ENCODE measurements around the gene AZU1. TPM values are rescaled to one million over a fixed set of nuclear protein-coding genes. Genes with fewer than 3 reads are reported as not detected.
"Not testable (repeated sequence)": the region's sequence is repeated elsewhere in the genome, so short reads cannot be mapped to it uniquely, and the experiment has no call there.

Gene AZU1
- total RNA-seq, 1 donor from 2014 or later: 1.3 TPM

DNA sequence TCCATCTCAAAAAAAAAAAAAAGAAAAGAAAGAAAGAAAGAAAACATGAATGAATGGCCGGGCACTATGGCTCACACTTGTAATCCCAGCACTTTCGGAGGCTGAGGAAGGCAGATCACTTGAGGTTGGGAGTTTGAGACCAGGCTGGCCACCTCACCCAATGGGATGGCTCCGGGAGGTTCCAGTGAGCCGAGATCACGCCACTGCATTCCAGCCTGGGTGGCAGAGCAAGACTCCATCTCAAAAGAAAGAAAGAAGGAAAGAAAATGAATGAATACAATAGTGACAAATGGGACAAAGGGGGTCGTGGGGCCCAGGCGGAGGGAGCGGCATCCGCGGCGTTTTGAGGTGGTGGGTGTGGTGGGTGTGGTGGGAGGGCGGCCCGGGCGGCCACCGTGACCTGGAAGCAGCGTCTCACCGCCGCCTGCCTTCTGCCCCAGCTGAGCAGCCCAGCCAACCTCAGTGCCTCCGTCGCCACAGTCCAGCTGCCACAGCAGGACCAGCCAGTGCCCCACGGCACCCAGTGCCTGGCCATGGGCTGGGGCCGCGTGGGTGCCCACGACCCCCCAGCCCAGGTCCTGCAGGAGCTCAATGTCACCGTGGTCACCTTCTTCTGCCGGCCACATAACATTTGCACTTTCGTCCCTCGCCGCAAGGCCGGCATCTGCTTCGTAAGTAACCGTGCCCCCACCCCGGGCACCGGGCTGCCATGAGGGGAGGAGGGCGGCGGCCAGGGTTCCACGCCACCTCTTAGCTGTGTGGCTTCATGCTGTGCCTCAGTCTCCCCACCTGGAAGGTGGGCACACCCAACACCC is 18.3 kb downstream of the AZU1 start:
- Mint-ChIP-seq H3K27ac (no peak overlapping the region), H3K9me3 (no peaks in the 10 kb centered on the region), H3K36me3 (ENCODE audit: low read depth) (no peaks in the 10 kb centered on the region), H3K27me3 (peaks cover 51% of the 10 kb centered on the region), H3K4me3 (no peak overlapping the region), H3K4me1 (peaks cover 11% of the 10 kb centered on the region)
- intact Hi-C loops (cut with micrococcal nuclease): no loop called here
- ChIA-PET POLR2A (interaction anchor here (0.7 kb wide), 1 partner anchor 49 kb away, joined by 4 read pairs; no protein-coding TSS in a partner anchor), CTCF (no interaction called here)
- TF ChIP-seq, protein P1, sequence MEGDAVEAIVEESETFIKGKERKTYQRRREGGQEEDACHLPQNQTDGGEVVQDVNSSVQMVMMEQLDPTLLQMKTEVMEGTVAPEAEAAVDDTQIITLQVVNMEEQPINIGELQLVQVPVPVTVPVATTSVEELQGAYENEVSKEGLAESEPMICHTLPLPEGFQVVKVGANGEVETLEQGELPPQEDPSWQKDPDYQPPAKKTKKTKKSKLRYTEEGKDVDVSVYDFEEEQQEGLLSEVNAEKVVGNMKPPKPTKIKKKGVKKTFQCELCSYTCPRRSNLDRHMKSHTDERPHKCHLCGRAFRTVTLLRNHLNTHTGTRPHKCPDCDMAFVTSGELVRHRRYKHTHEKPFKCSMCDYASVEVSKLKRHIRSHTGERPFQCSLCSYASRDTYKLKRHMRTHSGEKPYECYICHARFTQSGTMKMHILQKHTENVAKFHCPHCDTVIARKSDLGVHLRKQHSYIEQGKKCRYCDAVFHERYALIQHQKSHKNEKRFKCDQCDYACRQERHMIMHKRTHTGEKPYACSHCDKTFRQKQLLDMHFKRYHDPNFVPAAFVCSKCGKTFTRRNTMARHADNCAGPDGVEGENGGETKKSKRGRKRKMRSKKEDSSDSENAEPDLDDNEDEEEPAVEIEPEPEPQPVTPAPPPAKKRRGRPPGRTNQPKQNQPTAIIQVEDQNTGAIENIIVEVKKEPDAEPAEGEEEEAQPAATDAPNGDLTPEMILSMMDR (IDR thresholded peaks at IDR 0.05): no peak
- no peak for ATAC-seq (ENCODE audit: low read depth)
- DNase-seq: no peak

DNA sequence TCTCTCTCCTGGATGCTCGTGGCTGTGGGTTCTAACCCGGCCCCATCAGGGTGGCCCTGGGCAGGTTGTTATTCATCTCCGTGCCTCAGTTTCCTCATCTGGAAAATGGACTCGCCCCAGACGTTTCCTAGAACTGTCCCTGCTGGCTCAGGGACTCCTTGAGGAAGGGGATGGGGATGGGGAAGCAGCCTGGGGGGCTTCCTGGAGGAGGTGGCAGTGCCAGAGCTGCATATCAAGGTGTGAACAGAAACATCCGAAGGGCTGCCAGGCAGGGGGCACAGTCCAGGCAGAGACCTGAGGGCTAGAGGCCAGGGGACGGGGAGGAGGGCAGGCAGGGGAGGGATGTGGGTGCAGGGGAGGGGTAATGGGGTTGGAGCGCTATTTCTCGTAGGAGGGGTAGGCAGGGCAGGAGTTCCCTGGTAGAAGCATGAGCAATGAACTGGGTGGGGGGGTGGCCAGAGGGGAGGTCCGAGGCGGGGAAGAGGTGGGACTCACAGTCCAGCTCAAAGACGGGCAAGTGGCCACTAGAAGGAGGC is 20.8 kb downstream of the AZU1 start:
- no peak for ATAC-seq (ENCODE audit: low read depth)
- Mint-ChIP-seq H3K36me3 (ENCODE audit: low read depth) (no peaks in the 10 kb centered on the region), H3K27ac (no peak overlapping the region), H3K27me3 (peaks cover 43% of the 10 kb centered on the region), H3K9me3 (no peaks in the 10 kb centered on the region), H3K4me1 (peaks cover 11% of the 10 kb centered on the region), H3K4me3 (no peak overlapping the region)
- intact Hi-C loops (cut with micrococcal nuclease): no loop called here
- CTCF ChIA-PET: no interaction called here
- POLR2A ChIA-PET: no interaction called here
- no peak for DNase-seq
- TF ChIP-seq, protein P1 (IDR thresholded peaks at IDR 0.05): no peak

DNA sequence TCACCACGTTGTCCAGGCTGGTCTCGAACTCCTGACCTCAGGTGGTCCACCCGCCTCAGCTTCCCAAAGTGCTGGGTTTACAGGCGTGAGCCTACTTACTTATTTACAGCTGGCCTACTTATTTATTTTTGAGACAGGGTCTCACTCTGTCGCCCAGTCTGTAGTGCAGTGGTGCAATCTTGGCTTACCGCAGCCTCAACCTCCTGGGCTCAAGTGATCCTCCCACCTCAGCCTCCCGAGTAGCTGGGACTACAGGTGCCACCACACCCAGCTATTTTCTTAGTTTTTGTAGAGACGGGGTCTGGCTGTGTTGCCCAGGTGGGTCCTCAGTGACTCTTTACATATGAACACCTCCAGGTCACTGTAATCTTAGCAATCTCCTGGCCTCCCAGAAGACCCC is 21.6 kb downstream of the AZU1 start:
- DNase-seq; CTCF ChIA-PET; H3K9me3 Mint-ChIP-seq; H3K36me3 Mint-ChIP-seq (ENCODE audit: low read depth); ATAC-seq (ENCODE audit: low read depth); H3K4me3 Mint-ChIP-seq; POLR2A ChIA-PET; intact Hi-C loops (cut with micrococcal nuclease); H3K27ac Mint-ChIP-seq: not testable (repeated sequence)
- Mint-ChIP-seq H3K4me1 (peaks cover 11% of the 10 kb centered on the region), H3K27me3 (peaks cover 43% of the 10 kb centered on the region)

DNA sequence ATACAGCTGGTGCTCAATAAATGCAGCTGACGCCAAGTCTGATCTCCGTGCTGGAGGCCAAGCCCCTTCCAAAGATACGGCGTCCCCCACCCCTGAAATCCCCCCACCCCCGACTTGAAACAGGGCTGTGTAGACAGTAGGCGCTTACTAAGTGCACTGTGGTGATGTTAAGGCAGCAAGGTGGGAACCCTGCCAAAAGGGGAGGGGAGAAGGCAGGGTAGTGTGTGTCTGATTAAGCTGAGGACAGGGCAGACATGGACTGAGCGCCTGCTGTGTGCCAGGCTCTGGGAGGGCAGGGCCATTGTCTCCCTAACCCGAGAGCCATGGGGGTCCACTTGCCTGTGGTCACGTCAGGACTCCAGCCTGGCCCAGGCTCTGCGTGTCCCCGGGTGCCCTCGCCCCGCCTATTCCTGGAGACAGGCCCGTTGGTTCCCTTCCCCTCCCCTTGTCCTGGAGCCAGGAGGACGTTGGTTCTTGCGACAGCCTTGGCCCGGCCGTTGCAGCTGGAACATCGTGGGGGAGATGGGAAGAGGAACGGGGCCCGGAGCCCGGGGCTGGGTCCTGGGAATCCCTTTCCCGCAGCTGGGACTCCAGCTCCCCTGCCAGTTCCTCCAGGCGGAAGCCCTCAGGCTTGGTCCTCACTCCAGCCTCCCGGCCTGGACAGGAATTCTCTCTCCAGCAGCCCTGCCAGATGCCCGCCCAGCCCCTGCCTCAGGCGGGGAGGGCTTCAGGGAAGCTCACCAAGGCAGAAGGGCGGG is 22.8 kb downstream of the AZU1 start:
- no peaks in the 10 kb centered on the region for H3K36me3 Mint-ChIP-seq (ENCODE audit: low read depth)
- POLR2A ChIA-PET: no interaction called here
- no peak overlapping the region for H3K4me3 Mint-ChIP-seq
- intact Hi-C loops (cut with micrococcal nuclease): no loop called here
- no peak for ATAC-seq (ENCODE audit: low read depth)
- no peak overlapping the region for H3K27ac Mint-ChIP-seq
- peaks cover 5% of the 10 kb centered on the region for H3K4me1 Mint-ChIP-seq
- TF ChIP-seq, protein P1 (IDR thresholded peaks at IDR 0.05): no peak
- CTCF ChIA-PET: no interaction called here
- H3K9me3 Mint-ChIP-seq: no peaks in the 10 kb centered on the region
- peaks cover 35% of the 10 kb centered on the region for H3K27me3 Mint-ChIP-seq
- DNase-seq: no peak

DNA sequence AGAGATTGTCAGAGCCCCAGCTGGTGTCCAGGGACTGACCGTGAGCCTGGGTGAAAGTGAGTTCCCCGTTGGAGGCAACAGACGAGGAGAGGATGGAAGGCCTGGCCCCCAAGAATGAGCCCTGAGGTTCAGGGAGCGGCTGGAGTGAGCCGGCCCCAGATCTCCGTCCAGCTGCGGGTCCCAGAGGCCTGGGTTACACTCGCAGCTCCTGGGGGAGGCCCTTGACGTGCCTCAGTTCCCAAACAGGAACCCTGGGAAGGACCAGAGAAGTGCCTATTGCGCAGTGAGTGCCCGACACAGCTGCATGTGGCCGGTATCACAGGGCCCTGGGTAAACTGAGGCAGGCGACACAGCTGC is 23.3 kb downstream of the AZU1 start:
- DNase-seq: no peak
- Mint-ChIP-seq H3K4me1 (no peaks in the 10 kb centered on the region), H3K27me3 (peaks cover 31% of the 10 kb centered on the region), H3K27ac (no peak overlapping the region), H3K4me3 (no peak overlapping the region), H3K36me3 (ENCODE audit: low read depth) (no peaks in the 10 kb centered on the region), H3K9me3 (no peaks in the 10 kb centered on the region)
- intact Hi-C loops (cut with micrococcal nuclease): no loop called here
- CTCF ChIA-PET: no interaction called here
- ATAC-seq (ENCODE audit: low read depth): no peak
- TF ChIP-seq, protein P1 (IDR thresholded peaks at IDR 0.05): no peak
- POLR2A ChIA-PET: no interaction called here
